Stimulated activated CD8-positive, alpha-beta memory T cell treated with anti-CD3 and anti-CD28 coated beads, Interleukin-15, amount 100 ng/mL, for 48 hours (primary cell): ENCODE measurements around the gene RAB25.
"Not testable (repeated sequence)": the region's sequence is repeated elsewhere in the genome, so short reads cannot be mapped to it uniquely, and the experiment has no call there.

ENCODE experiments used
- DNase-seq, 2 donors: peaks; one replicate each; pipeline ENCODE4 v3.0.0-alpha.2; 2020; ENCODE audit warnings: low read depth in 2 of 2

RAB25 gene

DNA sequence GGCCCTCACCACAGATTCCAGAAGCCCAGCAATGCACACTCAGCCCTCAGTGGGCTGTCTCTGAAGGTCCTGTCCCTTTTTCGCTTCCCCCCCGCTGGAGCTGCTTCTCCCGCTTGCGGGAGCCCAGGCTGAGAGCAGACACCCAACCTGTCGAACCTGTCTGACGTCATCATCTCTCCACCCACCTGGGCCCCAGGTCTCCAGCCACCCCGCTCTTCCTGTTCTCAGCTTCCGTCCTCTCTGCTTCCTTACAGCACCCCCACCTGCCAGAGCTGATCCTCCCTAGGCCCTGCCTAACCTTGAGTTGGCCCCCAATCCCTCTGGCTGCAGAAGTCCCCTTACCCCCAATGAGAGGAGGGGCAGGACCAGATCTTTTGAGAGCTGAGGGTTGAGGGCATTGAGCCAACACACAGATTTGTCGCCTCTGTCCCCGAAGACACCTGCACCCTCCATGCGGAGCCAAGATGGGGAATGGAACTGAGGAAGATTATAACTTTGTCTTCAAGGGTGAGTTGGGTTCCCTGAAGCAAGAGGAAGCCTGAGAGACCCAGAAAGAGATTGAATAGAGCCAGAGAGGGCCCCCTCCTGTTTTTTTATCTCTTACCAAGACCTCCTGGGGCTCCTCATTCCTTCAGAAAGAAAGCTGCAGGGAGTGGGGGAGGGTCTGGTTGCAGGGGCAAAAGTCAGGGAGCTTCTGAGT, at the start of gene RAB25:
Gene RAB25 (plus strand): TSS at position 224 of the 700 bp plus-strand sequence. CDS start 241 bp downstream, at position 465.
- DNase-seq: no peak

DNA sequence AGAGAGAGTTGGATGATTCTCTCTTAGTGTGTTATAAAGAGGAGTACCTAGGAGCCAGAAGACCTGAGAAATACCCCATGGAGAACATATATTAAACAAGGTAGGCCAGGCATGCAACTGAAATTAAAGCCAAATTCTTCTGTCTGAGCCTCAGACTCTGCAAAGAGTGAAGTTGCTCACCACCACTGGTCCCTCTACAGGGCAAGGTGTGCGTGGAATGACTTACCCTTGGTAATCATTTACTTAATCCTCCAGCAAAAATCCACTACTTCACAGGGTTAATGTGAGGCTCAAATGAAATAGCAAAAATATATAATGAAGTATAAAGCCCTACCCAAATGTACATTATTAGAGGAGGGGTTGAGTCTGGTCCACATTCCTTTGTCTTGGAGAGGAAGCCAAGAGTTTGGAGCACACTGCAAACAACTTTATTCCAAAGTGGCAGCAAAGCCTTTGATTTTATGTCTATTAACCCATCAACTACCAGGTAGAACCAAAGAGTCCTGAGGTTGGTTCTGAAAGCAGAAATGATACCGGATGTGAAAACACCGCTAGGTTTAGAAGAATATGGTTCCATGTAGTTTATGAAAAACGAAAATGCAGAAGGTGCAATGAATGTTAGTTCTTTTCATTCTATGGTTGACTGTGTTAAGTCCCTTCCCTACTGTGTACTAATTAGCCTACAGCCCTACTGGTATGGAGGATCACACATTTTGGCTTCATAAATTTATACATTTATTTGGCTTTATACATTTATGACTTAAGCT, 48.7 kb upstream of the RAB25 start:
- DNase-seq: no peak

DNA sequence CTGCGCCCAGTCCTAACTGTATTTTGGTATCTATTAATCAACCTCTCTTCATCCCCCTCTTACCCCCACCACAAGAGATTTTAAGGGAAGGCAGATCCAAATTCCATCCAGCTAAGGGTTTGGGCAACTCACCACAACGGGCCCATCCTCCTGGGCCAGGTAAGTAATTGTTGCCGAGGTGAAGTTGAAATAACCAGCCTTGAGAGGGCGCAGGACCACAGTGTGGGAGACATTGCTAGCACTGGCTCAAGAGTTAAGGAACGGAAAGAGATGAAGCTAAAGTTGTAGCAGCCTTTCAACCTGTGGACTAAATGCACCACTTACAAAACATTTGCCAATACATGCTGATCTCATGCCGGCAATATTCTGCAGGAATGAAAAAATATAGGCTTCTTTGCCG, 46.1 kb upstream of the RAB25 start:
- no peak for DNase-seq

DNA sequence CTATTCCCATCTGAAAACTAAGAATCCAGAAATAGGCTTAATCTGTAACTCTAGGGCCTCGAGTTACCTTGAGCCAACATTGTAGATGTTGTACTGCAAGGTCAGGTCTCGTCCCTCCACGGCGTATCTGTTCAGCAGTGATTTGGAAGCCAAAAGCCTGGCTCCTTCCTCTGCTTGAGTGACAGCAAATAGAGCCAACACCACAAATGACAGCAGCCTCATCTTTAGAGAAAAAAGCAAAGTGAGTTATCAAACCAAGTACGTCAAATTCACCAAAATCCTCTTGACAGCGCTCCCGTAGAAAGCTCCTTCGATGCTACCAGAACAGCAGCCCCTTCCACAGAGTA, 41.0 kb upstream of the RAB25 start:
- no peak for DNase-seq

DNA sequence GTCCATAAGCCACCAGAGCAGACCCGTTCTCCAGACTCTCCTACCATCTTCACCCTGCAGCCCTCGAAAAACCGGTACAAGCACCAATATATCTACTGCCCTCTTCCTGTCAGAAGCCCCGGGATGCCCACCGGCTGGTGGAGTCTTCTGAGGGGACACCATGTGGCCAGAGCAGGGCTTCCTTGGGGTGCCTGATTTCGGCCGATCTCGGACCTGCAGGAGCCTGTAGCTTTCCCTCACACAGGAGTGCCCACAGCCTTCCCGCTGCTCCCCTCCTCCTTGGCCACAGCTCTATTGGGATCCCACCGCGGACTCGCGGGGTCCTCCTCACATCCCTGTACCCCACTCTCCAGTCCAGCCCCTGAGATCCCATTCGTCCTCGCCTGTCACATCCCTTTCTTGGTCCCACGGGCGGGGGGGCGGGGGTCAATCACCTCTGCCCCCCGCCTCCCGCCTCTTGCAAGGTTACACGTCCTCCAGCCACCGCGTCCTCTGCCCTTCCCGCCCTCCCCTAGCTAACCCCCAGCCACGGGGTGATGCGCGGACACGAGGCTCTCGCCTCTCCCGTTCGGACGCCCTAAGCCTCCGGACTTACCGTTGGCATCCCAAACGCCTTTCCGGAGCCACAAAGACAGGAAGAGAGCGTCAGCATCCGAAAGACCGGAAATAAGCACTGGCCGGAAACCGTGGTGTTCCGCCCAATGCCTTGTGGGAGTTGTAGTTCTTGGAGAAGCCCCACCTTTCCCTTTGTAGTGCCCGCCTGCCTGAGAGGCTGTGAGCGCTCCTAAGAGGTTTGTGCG, 40.5 kb upstream of the RAB25 start, which contains the start of gene SSR2:
Gene SSR2 (minus strand): TSS at position 659 of the 800 bp plus-strand sequence. CDS start 784 bp downstream, outside the sequence.
- DNase-seq: peak; percentile 76 to 79

DNA sequence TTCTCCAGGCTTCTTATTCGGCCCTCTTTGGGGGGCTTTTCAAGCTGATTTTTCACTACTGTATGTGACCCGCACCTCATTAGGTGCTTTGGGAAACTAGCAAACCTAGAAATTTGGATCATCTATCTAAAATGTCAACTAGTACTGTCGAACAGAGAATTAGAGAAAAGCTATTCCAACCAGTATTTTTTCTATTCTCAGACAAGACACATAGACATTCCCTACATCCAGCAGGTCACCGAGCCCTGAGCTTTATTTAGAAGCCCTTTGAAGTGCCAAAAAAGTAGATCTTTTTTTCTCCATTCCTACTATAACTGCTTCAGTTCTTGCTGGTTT, 39.9 kb upstream of the RAB25 start:
- DNase-seq: no peak

DNA sequence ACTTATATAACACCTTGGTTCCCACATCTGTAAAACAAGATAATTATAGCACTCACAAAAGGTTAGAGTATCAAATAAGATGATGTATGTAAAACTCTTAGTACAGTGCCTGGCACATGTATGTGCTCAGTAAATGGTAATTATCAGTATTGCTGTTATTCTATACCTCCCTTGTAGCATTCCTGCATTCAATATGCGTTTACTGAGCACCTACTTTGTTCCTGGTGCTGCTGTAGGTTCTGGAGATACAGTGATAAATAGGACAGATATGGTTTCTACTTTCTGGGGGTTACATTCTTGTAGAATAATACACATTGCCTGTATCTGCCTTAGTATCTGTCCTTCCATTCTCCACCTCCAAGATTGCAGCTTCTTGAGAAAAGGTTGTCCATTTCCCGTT, 39.0 kb upstream of the RAB25 start:
- no peak for DNase-seq

DNA sequence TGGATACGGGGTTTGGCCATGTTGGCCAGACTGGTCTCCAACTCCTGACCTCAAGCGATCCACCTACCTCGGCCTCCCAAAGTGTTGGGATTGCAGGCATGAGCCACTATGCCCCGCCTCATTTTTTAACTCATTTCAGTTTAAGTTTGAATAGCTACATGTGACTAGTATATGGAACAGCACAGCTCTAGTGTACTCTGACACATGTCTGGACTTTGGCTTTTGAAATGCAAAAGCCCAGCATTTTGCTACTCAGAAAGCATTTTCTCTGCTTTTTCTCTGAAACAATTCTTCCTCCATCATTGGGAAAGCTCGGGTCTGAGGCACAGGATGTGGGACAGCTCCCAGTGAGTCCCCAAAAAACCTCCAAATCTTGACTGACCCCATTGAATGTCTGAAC, 36.2 kb upstream of the RAB25 start:
- no peak for DNase-seq

DNA sequence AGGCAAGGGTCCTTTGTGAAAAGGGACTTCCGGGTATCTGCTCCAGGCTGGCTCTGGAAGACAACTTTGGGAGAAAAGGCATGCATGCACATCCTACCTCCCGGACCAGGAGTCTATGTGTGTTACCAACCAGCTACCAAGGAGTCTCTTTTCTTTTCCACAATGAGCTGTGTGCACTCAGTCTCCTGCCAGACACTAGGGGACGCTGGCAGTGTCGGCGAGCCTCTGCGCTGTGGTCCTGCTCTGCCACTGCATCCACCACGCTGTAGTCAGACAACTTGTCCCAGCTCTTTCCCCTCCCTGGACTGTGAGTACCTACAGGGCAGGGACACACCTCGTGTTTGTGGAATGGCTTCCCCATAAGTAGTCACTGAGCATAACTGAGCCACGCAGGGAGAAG, 35.1 kb upstream of the RAB25 start:
- DNase-seq: peak; percentile 18 to 24

DNA sequence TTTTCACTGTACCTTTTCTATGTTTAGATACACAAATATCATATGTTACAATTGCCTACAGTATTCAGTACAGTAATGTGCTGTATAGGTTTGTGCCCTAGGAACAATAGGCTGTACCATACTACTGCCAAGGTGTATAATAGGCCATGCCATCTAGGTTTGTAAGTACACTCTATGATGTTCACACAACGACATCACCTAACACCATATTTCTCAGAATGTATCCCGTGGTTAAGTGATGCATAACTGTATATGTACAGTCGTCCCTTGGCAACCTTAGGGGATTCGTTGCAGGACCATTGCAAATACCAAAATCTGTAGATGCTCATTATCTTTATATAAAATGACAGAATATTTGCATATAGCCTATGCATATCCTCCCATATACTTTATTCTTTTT, 34.4 kb upstream of the RAB25 start:
- DNase-seq: no peak

DNA sequence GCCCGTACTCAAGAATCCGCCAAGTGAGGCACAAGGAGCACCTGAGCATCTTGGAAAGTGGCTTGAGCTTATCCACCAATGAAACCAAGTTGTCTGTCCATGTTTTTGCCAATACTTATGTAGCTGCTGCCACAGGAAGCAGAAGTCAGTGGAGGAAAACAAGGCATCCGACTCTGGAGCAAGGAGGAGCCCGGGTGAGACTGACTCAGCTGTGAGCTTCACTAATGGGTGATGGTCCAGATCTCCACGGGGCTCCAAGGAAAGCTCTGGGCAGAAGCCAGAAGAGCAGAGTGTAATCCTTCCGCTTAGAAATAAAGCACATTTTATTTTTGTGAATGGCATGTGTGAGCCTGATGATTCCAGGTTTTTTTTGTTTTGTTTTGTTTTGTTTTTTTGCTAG, 27.9 kb upstream of the RAB25 start:
- no peak for DNase-seq

DNA sequence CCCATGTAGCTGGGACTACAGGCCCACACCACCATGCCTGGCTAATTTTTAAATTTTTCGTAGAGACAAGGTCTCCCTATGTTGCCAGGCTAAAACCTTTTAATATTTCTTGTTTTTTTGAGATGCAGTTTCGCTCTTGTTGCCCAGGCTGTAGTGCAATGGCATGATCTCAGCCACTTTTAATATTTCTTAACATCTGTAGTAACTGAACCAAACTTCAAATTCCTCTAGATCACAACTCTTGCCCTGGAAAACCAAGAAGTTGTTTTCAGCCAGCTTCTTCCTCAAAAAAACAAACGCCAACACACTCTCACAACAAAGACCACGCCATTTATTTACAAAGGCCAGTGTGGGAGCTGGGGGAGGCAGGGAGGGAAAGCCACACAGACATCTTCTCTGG, 26.0 kb upstream of the RAB25 start:
- not testable (repeated sequence) for DNase-seq

DNA sequence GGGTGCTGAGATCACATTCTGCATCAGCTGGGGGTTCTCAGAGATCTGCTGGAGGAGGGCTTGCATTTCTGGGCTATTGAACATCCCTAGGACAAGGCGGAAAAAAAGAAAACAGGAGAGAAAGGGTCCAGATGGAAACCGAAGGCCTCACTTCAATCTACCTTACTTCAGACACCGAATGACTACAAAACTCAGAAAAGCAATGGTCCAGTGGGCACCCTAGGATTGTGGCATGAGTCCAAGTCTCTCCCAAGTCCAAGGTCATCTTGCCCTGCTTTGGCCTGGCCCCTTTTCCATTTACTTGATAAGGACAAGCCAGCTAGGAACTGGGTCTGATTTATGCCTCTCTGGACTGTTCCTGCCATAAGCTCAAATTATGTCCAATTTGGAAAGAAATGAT, 18.1 kb upstream of the RAB25 start:
- no peak for DNase-seq

DNA sequence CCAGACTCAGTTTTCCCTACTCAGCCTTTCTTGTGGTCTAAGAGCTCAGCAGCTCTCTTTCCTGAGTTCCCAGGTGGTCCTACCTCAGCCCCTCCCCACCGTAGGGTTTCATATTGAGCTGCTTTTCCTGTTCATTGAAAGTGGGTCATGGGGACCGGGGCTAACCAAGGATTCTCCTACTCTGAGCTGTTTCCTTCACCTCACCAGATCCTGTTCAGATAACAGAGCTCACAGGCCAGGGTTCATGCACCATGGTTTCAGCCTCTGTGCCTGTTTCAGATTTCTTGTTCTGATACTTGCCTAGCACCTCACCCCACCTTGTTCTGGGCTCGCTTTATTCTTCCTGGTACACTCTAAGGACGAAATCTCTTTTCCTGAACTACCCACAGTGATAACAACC, 15.9 kb upstream of the RAB25 start:
- DNase-seq: no peak

DNA sequence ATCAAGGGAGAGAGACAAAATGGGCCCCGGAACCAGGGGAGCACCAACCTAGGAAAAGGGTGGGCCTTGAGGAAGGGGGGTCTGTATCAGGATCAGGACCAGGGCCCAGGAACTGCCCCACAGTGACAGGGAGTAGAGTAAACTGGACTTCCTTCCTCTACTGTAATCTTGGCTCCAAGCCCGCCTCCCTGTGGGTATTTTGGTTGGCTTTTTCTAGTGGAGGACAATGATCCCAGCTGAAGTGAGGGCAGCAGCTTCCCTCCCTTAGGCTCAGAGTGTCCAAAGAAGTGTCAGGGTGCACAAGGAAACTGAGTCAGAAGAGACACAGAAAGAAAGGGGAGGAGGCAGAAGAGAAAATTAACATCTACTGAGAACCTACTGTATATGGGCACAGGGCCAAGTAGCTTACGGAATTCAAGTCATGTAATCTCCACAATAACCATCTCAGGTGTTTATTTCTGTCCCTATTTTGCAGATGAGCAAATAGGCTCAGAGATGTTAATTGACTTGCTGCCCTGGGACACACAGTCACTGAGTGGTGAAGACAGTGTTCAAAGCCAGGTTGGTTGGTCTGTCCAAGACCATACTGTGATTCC, 12.2 kb upstream of the RAB25 start:
- DNase-seq: no peak

DNA sequence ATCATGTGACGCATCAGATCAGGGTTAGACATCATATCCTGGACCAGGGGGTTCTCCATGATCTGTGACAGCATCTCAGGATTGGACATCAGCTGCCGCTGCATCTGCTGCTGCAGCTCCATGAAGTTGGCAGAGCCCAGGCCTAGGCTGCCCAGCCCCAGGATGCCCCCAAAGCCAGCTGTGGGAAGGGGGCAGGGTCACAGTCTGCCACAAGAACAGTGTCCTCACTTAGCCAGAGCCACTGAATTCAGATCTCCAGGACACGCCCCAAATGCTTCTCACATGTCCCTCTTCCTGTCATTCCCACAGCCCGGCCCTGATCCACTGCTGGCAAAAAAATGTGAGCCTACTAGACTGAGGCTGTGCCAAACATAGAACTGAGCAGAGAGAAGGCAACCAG, 10.6 kb upstream of the RAB25 start:
- no peak for DNase-seq

DNA sequence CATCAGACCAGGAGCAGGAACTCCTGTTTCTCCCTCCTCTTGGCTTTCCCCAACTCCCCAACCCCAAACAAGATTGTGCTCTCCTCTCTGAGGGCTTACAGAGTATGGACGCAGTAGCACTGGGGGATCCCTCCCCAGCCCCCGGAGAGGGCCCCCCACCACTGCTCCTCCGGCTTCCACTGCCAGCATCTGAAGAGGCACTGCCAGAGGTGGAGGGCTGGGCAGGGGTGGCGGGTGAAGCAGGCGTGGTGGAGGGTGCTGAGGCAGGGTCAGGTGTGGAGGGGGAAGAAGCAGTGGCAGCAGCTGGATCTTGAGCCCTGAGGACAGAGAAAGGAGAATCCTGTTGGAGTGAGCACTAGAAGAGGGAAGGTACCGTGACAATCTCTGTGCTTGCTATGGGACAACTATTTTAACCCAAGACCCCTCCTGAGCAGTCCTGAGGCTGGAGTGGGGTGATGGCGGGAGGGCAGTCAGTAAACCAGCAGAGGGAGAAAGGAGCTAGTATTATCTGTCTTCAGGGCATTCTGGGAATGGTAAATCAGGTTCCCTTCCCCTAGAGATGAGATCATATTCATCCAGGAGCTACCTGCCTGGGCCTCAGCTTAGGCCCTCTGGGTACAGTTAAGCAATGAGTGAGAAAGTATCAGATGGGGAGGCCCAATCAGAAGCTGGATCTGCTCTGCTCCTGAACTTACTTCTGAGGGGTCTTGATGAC, 9.8 kb upstream of the RAB25 start:
- DNase-seq: no peak

DNA sequence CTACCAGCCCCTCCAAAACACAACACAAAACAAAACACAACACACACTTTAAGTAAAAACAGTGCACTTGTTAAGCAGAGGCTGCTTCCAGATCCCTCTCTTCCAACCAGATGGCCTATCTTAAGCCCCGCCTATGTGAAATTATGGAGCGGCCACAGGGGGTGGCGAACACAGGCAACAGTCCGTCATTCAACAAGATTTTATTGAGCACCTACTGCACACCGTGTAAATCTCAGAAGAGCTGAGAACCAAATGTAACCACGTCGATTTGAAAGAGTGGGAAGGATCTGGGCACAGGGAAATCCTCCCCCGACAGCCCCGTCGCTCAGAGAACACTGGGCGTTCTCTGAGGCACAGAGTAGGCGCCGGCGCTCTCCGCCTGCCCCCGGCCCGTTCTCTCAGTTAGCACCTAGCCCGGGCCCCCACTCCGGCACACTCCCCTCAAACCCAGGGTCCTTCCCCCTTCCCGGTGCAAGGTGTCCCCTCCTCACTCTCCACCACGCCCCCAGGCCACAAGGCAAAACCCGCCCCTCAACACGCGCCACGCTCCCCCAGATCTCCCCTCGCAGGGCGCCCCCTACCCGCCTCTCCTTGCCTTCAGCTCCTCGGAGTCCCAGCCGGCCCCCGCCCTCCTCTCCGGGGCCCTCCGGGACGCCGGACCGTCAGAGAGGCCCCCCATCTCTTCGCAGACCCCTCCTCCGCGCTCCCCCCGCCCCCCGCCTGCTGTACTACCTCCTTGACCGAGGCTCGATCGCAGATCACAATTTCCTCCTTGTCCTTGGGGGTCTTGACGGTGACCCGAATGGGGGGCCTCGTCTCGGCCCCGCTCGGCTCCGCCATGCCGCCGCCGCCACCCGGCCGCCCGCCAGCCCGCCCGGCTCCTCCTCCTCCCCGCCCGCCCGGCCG, 7.8 kb upstream of the RAB25 start:
- peak; percentile 47 to 55 for DNase-seq

DNA sequence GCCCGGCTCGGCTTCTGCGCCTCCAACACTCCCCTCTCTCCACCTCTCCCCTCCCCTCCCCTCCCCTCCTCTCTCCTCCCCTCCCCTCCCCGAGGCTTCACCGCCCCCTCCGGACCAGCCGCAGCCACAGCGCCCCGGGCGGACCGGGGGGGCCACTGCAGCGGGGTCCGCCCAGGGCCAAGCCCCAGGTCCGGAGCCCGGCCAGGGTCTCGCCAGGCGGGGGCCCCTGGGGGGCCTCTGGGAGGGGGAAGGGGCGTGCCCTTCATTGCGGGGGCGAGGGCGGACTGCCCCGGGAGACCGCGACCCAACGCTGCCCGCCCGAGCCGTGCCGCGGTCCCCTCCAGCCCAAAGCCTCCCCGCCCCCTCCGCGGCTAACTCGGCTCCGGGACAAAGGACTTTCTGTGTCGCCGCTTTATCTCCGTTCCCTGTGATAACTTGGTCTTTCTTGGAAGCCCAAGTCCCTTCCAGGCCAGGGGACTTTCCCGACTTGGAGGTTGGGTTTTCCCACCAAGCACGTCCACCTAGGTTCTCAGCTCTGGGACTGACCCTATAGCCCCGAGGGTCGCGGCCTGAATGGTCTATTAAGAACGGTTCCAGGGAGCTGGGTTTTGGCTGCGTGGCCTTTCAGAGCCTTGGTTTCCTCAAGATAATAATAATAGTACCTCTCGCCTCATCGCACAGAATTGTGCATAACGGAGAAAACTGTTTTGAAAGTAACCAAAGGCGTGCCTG, 7.0 kb upstream of the RAB25 start, which contains the start of gene UBQLN4:
Gene UBQLN4 (minus strand): TSS at position 31 of the 732 bp plus-strand sequence. CDS start 97 bp downstream, outside the sequence.
- peak; percentile 77 to 82 for DNase-seq
